Omental fat pad (tissue), 4 donors: ENCODE measurements around the gene ACOT7. TPM values are rescaled to one million over a fixed set of nuclear protein-coding genes. Genes with fewer than 3 reads are reported as not detected.

ENCODE experiments used
- ATAC-seq: fragments of 150-250 bp; one replicate; pipeline ENCODE4 v1.9.1; 2016; ENCODE audit warnings: mild to moderate bottlenecking, moderate library complexity; ENCODE audit not compliant: low FRiP score
- DNase-seq: peaks from one replicate; pipeline ENCODE4 v3.0.0-alpha.2; 2019; ENCODE audit warnings: low spot score
- small RNA-seq: library from RNA; depleted of rRNA; stranded (forward); fragments of <200 nt; gene quantifications from one replicate; pipeline ENCODE3, GENCODE V24; 2016
- total RNA-seq, 4 donors: library from RNA; depleted of rRNA; stranded (reverse); fragments of >200 nt; gene quantifications; one replicate each; pipeline ENCODE4 v1.1.0, GENCODE V29; 2016
- TF ChIP-seq, protein P1 (sequence below), 3 donors: fragments of 450-650 bp; IDR thresholded peaks; one replicate each; pipeline ENCODE4 v1.5.1; 2016 to 2017; ENCODE audit warnings: antibody characterized with exemption in 3 of 3, mild to moderate bottlenecking in 3 of 3, moderate library complexity in 2 of 3

ACOT7 gene
- total RNA-seq, 4 donors from 2014 or later: 7.4 to 16.7 (median 9.2) TPM

DNA sequence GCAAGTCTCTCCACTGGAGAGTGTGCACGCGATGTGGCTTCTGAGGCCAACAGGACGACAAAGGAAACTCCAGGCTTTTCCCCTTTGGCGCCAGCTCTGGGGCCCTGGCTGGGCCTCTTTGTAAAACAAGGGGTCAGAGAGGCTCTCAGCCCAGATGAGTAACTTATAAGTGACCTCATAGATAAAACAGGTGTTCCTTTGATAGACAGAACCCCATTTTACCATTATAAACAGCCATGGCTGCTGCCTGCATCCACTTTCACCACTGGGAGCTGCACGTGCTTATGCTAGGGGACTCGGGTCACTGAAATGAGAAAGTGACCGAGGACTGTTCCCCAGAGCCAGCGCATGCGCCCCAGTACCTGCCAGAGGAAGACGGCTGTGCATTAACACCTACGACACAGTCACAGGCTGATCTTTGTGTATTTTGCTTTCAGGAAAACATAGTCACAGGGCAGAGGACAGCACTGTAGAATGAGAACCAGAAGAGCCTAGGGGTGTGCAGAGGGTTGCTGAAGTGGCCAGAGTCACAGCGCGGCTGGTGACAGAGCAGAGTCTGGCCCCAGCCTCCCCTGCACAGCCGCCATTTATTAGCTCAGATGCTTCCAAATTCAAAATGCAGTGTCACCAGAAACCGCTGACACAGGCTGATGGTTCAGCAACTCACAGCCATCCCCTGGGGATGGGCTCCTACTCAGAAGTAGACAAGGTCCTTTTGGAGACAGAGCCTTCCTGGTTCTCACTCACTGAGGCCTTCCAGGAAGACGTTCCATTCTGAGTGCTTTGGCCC, 175.0 kb downstream of the ACOT7 start:
- no peak for ATAC-seq
- TF ChIP-seq, protein P1, sequence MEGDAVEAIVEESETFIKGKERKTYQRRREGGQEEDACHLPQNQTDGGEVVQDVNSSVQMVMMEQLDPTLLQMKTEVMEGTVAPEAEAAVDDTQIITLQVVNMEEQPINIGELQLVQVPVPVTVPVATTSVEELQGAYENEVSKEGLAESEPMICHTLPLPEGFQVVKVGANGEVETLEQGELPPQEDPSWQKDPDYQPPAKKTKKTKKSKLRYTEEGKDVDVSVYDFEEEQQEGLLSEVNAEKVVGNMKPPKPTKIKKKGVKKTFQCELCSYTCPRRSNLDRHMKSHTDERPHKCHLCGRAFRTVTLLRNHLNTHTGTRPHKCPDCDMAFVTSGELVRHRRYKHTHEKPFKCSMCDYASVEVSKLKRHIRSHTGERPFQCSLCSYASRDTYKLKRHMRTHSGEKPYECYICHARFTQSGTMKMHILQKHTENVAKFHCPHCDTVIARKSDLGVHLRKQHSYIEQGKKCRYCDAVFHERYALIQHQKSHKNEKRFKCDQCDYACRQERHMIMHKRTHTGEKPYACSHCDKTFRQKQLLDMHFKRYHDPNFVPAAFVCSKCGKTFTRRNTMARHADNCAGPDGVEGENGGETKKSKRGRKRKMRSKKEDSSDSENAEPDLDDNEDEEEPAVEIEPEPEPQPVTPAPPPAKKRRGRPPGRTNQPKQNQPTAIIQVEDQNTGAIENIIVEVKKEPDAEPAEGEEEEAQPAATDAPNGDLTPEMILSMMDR (IDR thresholded peaks at IDR 0.05): no peak
- no peak for DNase-seq

Small RNAs within 50 kb of the gene (small RNA-seq; reads per million reads assigned to genes)
- gene MIR4252: not detected

Other genes with a start within 250 kb of the ACOT7 start
- under 1 TPM in 3 of 4 donors, not detected in 1; 0.19 to 0.24 (median 0.19) TPM for gene CHD5, start 213.4 kb downstream of the ACOT7 start, total RNA-seq
- gene RPL22, start 194.2 kb downstream of the ACOT7 start, total RNA-seq: 100 to 1,000 TPM; 164 to 205 (median 191) TPM
- 10 to 100 TPM in 2 of 4 donors, 1 to 10 TPM in 2; 5.2 to 48.2 (median 9.5) TPM for gene RNF207, start 187.6 kb downstream of the ACOT7 start, total RNA-seq
- 10 to 100 TPM; 47.7 to 70.2 (median 57.3) TPM for gene ICMT, start 157.8 kb downstream of the ACOT7 start, total RNA-seq
- gene HES3, start 149.6 kb downstream of the ACOT7 start, total RNA-seq: not detected
- gene GPR153, start 132.7 kb downstream of the ACOT7 start, total RNA-seq: 10 to 100 TPM; 10.9 to 19.8 (median 14.3) TPM
- gene HES2, start 26.2 kb upstream of the ACOT7 start, total RNA-seq: under 1 TPM in 1 of 4 donors, not detected in 3; 0.12 TPM
- gene ESPN, start 31.0 kb upstream of the ACOT7 start, total RNA-seq: under 1 TPM in 1 of 4 donors, not detected in 3; 0.12 TPM
- gene TNFRSF25, start 72.4 kb upstream of the ACOT7 start, total RNA-seq: 10 to 100 TPM in 1 of 4 donors, 1 to 10 TPM in 3; 4.4 to 25.5 (median 6.6) TPM
- 10 to 100 TPM in 1 of 4 donors, 1 to 10 TPM in 3; 6.6 to 24.6 (median 7.9) TPM for gene PLEKHG5, start 97.9 kb upstream of the ACOT7 start, total RNA-seq
- gene NOL9, start 160.7 kb upstream of the ACOT7 start, total RNA-seq: 10 to 100 TPM; 18.2 to 45.2 (median 24.7) TPM
- gene TAS1R1, start 161.5 kb upstream of the ACOT7 start, total RNA-seq: under 1 TPM in 1 of 4 donors, not detected in 3; 0.19 TPM
- 10 to 100 TPM in 3 of 4 donors, 1 to 10 TPM in 1; 9.9 to 19.2 (median 13.4) TPM for gene ZBTB48, start 186.2 kb upstream of the ACOT7 start, total RNA-seq
- gene KLHL21, start 209.1 kb upstream of the ACOT7 start, total RNA-seq: 10 to 100 TPM; 48.3 to 98.5 (median 57.0) TPM
- gene PHF13, start 220.0 kb upstream of the ACOT7 start, total RNA-seq: 10 to 100 TPM in 3 of 4 donors, 1 to 10 TPM in 1; 8.6 to 15.1 (median 14.7) TPM
- gene THAP3, start 231.1 kb upstream of the ACOT7 start, total RNA-seq: 10 to 100 TPM; 11.6 to 35.0 (median 23.2) TPM